OCI-LY7 (cell line): Measurements from ENCODE around the gene MLPH. TPM values are rescaled to one million over a fixed set of nuclear protein-coding genes. Genes with fewer than 3 reads are reported as not detected.

ENCODE experiments used
- BruUV-seq: library from RNA; stranded (reverse); fragments of 400-500 nt; replicated peaks from 2 replicates; lab custom pipeline; 2021; lab: Mats Ljungman, UMichigan
- CTCF ChIA-PET: fragments of 300-600 bp; sonication (Branson Sonifier 250); formaldehyde crosslinking; loops from one replicate; lab custom pipeline; 2022; ENCODE audit warnings: antibody characterized with exemption; ENCODE audit not compliant: unreplicated experiment; lab: Charles Lee
- POLR2A ChIA-PET: fragments of 300-600 bp; sonication (Branson Sonifier 250); formaldehyde crosslinking; loops from one replicate; lab custom pipeline; 2022; ENCODE audit warnings: antibody characterized with exemption; lab: Charles Lee
- DNase-seq: peaks from one replicate; pipeline ENCODE4 v3.0.0-alpha.2; 2015; ENCODE audit warnings: low spot score
- H2AFZ ChIP-seq: fragments of 200-600 bp; sonication (generic), shearing (Covaris generic); 2 replicates; pipeline ENCODE4 v1.6.1; 2014; ENCODE audit warnings: mild to moderate bottlenecking, antibody characterized with exemption, low read length, moderate library complexity
- H3K27ac ChIP-seq: fragments of 200-600 bp; sonication (generic); 2 replicates; pipeline ENCODE4 v1.5.1; 2014; ENCODE audit warnings: mixed run types, low read depth, mild to moderate bottlenecking, moderate library complexity, low read length, inconsistent platforms; ENCODE audit not compliant: poor library complexity, severe bottlenecking
- H3K36me3 ChIP-seq: fragments of 200-600 bp; sonication (generic); 2 replicates; pipeline ENCODE4 v1.6.1; 2014; ENCODE audit warnings: mild to moderate bottlenecking, antibody characterized with exemption, low read length, moderate library complexity, mixed read lengths; ENCODE audit not compliant: insufficient read depth
- H3K4me1 ChIP-seq: fragments of 200-600 bp; sonication (generic); 2 replicates; pipeline ENCODE4 v1.5.1; 2014; ENCODE audit warnings: mild to moderate bottlenecking, low read length; ENCODE audit not compliant: insufficient read depth, poor library complexity, severe bottlenecking
- H3K4me2 ChIP-seq: fragments of 200-600 bp; sonication (generic); 2 replicates; pipeline ENCODE4 v1.6.1; 2014; ENCODE audit warnings: mild to moderate bottlenecking, low read length
- H3K4me3 ChIP-seq: fragments of 200-600 bp; sonication (generic); 2 replicates; pipeline ENCODE4 v1.5.1; 2014; ENCODE audit warnings: mild to moderate bottlenecking, low read depth, low read length; ENCODE audit not compliant: poor library complexity, severe bottlenecking
- H3K79me2 ChIP-seq: fragments of 200-600 bp; sonication (generic); 2 replicates; pipeline ENCODE4 v1.6.1; 2016; ENCODE audit warnings: low read depth, mild to moderate bottlenecking, low read length, moderate library complexity, mixed read lengths; ENCODE audit not compliant: insufficient read depth
- H3K9me2 ChIP-seq: fragments of 200-600 bp; sonication (generic); 2 replicates; pipeline ENCODE4 v1.6.1; 2016; ENCODE audit warnings: mild to moderate bottlenecking, low read length, mixed read lengths; ENCODE audit not compliant: insufficient read depth
- H3K9me3 ChIP-seq: fragments of 200-600 bp; sonication (generic); 2 replicates; pipeline ENCODE4 v1.6.1; 2014; ENCODE audit warnings: mild to moderate bottlenecking, mixed run types, low read length, mixed read lengths
- H4K20me1 ChIP-seq: fragments of 200-600 bp; sonication (generic); 2 replicates; pipeline ENCODE4 v1.6.1; 2014; ENCODE audit warnings: mild to moderate bottlenecking, antibody characterized with exemption, low read length, moderate library complexity, mixed read lengths; ENCODE audit not compliant: insufficient read depth
- EZH2phosphoT487 ChIP-seq: fragments of 200-600 bp; sonication (generic); IDR thresholded peaks from 2 replicates; pipeline ENCODE4 v1.6.1; 2018; ENCODE audit warnings: low read depth, borderline replicate concordance, mild to moderate bottlenecking, mixed run types, antibody characterized with exemption, low read length, moderate library complexity, mixed read lengths
- intact Hi-C: fragments of 100-400 bp; cut with micrococcal nuclease; formaldehyde crosslinking; loops from one replicate; pipeline ENCODE4 v1.10.0; 2022; ENCODE audit not compliant: unreplicated experiment
- total RNA-seq, 2 experiments: library from RNA; depleted of rRNA in 1 of 2; stranded (reverse); fragments of >200 nt in 1 of 2; shearing (Covaris generic) in 1 of 2; gene quantifications; 2 replicates each; pipeline ENCODE4 v1.2.3, GENCODE V29; 2014 to 2022
- TF ChIP-seq, protein P1 (sequence below): fragments of 200-600 bp; sonication (generic); conservative IDR thresholded peaks from 2 replicates; pipeline ENCODE4 v1.5.1; 2014; ENCODE audit warnings: mild to moderate bottlenecking, antibody characterized with exemption, low read length, moderate library complexity, mixed read lengths

Gene MLPH
- total RNA-seq, 2 experiments from 2014 or later = not detected

DNA sequence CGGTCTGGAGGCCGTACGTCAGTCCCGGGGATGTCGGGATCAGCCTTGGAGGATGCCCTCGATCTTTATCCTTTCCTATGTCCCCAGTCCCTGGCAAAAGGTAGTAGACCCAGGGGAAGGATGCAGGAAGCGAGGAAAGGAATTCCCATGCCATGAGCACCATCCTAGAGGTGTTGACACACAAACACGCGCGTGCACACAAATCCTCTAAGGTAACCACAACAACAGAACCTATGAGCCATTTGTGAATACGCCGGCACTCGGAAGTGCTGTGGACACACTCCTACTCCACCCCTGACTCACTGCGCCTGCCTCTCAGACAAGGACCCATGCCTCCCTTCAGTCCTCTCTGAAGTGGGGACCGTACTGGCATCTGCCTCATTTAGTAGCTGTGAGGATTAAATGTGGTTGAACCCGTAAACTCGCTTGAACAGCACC, 11.3 kb upstream of the MLPH start:
- POLR2A ChIA-PET = interaction anchor here (1.2 kb wide), 1 partner anchor 284 kb away, joined by 3 read pairs; no protein-coding TSS in a partner anchor
- Histone ChIP-seq H3K4me1 (peaks cover 10% of the 10 kb centered on the region), H3K36me3 (no peaks in the 10 kb centered on the region), H2AFZ (peak overlapping the region; percentile 81), H4K20me1 (no peaks in the 10 kb centered on the region), H3K79me2 (no peaks in the 10 kb centered on the region), H3K4me3 (peak overlapping the region; percentile 93), H3K4me2 (peak overlapping the region; percentile 94; the same call in 1 of the 2 replicates), H3K9me2 (no peaks in the 10 kb centered on the region), H3K27ac (no peak overlapping the region), H3K9me3 (no peaks in the 10 kb centered on the region)
- peak; percentile 4 for DNase-seq
- intact Hi-C loops = loop anchor here (1.0 kb wide), 1 partner anchor 321 kb away; no protein-coding TSS in a partner anchor
- CTCF ChIA-PET = interaction anchor here (0.6 to 1.0 kb wide), 4 partner anchors 29 to 1042 kb away, joined by 3 to 4 read pairs (median 4); no protein-coding TSS in a partner anchor
- BruUV-seq = no TSS peak
- TF ChIP-seq, protein P1, sequence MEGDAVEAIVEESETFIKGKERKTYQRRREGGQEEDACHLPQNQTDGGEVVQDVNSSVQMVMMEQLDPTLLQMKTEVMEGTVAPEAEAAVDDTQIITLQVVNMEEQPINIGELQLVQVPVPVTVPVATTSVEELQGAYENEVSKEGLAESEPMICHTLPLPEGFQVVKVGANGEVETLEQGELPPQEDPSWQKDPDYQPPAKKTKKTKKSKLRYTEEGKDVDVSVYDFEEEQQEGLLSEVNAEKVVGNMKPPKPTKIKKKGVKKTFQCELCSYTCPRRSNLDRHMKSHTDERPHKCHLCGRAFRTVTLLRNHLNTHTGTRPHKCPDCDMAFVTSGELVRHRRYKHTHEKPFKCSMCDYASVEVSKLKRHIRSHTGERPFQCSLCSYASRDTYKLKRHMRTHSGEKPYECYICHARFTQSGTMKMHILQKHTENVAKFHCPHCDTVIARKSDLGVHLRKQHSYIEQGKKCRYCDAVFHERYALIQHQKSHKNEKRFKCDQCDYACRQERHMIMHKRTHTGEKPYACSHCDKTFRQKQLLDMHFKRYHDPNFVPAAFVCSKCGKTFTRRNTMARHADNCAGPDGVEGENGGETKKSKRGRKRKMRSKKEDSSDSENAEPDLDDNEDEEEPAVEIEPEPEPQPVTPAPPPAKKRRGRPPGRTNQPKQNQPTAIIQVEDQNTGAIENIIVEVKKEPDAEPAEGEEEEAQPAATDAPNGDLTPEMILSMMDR = peak; percentile 5; the same call in 1 of the 2 replicates
- no peak for TF ChIP-seq EZH2phosphoT487

DNA sequence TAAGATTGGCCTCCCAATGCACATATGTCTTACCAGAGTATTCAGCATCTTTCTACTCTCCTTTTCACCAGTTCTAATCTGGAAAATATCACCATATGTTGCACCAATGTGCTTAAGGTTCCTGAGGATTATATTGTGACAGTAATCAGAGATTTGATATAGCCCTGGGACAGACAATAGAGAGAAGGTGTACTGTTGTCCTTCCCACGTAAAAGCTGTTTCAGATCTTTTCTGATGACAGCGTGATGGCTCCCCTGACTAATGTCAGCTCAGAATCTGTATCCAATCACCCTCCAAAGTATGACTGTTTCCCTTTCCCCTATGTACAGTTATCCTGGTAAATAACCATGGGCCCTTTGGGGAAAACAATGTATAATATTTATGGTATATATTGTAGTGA, 9.0 kb upstream of the MLPH start:
- no peak overlapping the region for H2AFZ ChIP-seq
- no peaks in the 10 kb centered on the region for H3K9me2 ChIP-seq
- no TSS peak for BruUV-seq
- H3K4me3 ChIP-seq = no peak overlapping the region
- H3K4me2 ChIP-seq = no peak overlapping the region
- intact Hi-C loops = no loop called here
- H3K9me3 ChIP-seq = no peaks in the 10 kb centered on the region
- no peaks in the 10 kb centered on the region for H3K36me3 ChIP-seq
- H4K20me1 ChIP-seq = no peaks in the 10 kb centered on the region
- TF ChIP-seq, protein P1 = no peak
- TF ChIP-seq EZH2phosphoT487 = no peak
- H3K4me1 ChIP-seq = peaks cover 10% of the 10 kb centered on the region
- POLR2A ChIA-PET = no interaction called here
- H3K79me2 ChIP-seq = no peaks in the 10 kb centered on the region
- CTCF ChIA-PET = no interaction called here
- H3K27ac ChIP-seq = no peak overlapping the region
- no peak for DNase-seq

DNA sequence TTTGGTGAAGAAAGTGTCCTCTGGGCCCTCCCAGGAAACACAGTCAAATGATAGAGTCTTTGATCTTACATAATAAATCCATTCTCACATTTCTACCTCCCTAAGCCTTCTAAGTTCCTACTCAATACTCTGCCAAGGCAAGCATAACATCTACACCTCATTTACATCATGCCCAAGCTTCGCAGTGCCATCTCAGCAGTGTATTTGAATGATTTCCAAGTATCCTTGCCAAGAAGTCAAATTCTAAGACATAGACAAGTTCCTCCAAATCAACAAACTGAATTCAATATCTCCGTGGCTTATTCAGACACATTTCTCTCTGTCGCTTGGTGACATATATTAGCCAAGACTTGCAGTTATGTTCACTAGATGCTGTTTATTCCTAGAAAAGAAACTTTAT, 8.1 kb upstream of the MLPH start:
- H3K9me3 ChIP-seq = no peaks in the 10 kb centered on the region
- peaks cover 10% of the 10 kb centered on the region for H3K4me1 ChIP-seq
- no peak for TF ChIP-seq EZH2phosphoT487
- TF ChIP-seq, protein P1 = no peak
- intact Hi-C loops = no loop called here
- no peak overlapping the region for H3K4me2 ChIP-seq
- no peaks in the 10 kb centered on the region for H4K20me1 ChIP-seq
- no peak for DNase-seq
- no peaks in the 10 kb centered on the region for H3K9me2 ChIP-seq
- H3K27ac ChIP-seq = no peak overlapping the region
- CTCF ChIA-PET = no interaction called here
- no peaks in the 10 kb centered on the region for H3K79me2 ChIP-seq
- POLR2A ChIA-PET = no interaction called here
- no peaks in the 10 kb centered on the region for H3K36me3 ChIP-seq
- H3K4me3 ChIP-seq = no peak overlapping the region
- H2AFZ ChIP-seq = no peak overlapping the region
- no TSS peak for BruUV-seq
